GM21423 (cell line): Measurements from ENCODE around the gene PSORS1C2.

Source experiments
- ATAC-seq: cut with Tn5 transposase; IDR thresholded peaks from one replicate; pipeline ENCODE4 v1.9.1; 2021; ENCODE audit warnings: mild to moderate bottlenecking, moderate library complexity; ENCODE audit not compliant: unreplicated experiment

The PSORS1C2 gene

DNA sequence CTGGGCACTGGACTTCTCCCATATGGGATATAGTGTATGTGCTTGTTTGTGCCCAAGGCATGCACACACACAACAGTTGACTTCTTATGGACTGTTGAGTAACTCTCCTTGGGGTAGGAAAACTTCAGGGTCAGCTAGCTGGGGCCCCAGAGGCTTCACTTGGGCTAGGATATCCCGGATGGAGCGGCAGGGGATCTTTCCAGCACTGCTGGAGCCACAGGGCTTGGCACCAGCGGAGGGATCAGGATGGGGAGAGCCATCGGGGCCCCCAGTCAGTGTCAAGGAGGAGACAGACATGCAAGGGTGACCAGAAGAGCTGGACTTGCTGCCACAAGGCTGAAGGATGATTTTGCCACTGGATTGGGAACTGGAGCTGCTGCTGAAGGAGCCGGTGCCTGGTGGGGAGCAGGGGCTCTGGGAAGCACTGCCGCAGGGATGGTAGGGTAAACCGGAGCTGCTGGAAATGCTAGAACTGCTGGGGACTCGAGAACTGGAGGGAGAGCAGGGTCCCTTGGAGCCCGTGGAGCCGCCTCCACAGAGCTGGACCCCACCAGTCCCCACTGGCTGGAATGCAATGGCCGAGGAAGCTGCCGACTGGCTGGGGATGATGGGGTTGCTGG is 22.8 kb downstream of the PSORS1C2 start:
- no peak for ATAC-seq

GRCh38 chr6:31114970-31115849 is 23.7 kb downstream of the PSORS1C2 start:
- no peak for ATAC-seq

GRCh38 chr6:31114541-31114878 is 24.4 kb downstream of the PSORS1C2 start, which contains the start of gene PSORS1C1:
Gene PSORS1C1 (plus strand): TSS chr6:31114800. CDS start chr6:31129633, 14,833 bp downstream.
- no peak for ATAC-seq

GRCh38 chr6:31113861-31114540 is 24.9 kb downstream of the PSORS1C2 start:
- ATAC-seq, result no peak

DNA sequence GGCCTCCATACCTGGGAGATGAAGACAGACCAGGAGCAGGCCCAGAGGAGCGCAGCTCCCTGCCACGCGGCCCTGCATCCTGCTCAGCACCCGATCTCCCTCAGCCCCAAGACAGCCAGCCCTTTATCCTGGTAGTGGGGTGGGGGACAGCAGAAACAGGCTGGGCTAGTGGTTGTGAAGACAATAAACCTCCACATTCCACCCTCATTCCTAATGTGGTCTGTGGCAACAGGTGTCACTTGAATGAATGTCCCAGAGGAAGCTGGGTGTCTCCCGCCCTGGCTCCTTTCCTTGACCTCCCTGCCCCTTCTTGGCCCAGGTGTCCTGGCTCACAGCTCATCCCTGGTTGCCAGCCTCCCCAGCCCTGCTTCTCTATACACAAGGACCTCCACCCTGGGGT is 26.4 kb downstream of the PSORS1C2 start, which contains the start of gene C6orf15:
TSS of gene C6orf15 (minus strand) at position 98 of the 400 bp plus-strand sequence. CDS start at position 78, 20 bp downstream.
- no peak for ATAC-seq

GRCh38 chr6:31111712-31112111 is 27.2 kb downstream of the PSORS1C2 start:
- ATAC-seq, result no peak

DNA sequence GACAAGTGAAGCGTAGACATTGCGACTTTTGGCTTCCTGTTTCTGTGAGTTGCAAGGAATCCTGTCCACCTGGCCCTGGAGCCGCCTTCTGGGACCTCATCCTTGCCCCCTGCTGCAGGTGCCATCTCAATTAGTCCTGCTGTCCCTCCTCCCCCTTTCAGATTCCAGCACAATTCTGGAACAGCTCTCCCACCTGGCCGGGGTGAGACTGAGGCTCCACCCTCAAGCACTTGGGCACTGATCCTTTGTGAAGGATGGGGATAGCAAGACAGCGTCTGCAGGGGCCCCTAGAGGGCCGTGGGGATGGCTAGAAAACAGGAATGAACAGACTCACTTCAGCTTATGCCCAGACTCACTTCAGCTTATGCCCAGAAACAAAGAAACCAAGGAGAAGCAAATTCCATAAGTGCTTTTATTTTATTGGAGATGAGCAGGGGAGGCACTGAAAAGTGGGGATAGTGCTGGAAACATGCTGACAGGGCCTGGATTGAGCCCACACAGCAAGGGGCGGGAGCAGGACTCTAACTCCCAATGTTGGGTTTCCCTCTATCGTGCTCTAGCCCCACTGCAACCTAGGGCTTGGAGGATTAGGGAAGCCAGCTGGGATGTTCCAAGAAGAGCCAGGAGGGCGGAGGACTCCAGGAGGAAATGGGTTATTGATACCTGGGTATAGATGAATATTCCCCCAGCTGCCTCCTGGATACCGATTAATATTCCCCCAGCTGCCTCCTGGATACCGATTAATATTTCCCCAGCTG is 27.9 kb downstream of the PSORS1C2 start:
- ATAC-seq, result no peak

- ATAC-seq, result no peak
Measured at GRCh38 chr6:31107052-31107451, 31.8 kb downstream of the PSORS1C2 start.

DNA sequence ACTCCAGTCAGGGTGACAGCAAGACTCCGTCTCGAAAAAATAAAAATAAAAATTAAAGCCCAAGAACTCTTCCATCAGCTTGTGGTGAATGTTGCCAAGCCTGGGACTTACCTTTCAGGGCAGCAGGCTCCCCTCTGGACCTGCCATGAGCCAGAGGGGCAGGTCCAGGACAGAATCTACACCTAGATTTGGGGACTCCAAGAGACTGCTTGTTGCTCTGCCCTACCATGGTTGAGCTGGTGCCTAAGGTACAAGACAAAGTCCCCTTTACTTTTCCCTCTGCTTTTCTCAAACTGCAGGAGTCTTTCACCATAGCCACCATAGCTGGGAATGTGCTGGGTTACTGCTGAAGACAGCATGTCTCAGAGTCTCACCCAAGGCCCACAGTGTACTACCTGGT is 35.7 kb downstream of the PSORS1C2 start:
- no peak for ATAC-seq

- ATAC-seq, result no peak
Measured at GRCh38 chr6:31098449-31098938, 40.4 kb downstream of the PSORS1C2 start.

GRCh38 chr6:31096656-31097055 is 42.2 kb downstream of the PSORS1C2 start:
- no peak for ATAC-seq

DNA sequence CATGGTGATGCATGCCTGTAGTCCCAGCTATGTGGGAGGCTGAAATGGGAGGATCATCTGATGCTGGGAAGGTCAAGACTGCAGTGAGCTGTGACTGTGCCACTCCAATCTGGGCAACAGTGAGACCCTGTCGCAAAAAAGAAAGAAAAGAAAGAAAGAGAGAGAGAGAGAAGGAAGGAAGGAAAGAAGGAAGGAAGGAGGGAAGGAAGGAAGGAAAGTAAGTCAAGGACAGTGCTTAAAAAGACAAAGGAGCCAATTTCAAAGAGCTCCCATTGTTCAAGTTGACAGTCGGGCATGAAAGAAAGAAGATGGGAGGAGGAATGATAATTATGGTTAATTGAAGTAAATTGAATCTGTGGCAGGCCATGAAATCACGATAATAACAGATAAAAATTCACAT is 42.7 kb downstream of the PSORS1C2 start:
- no peak for ATAC-seq

- no peak for ATAC-seq
Measured at GRCh38 chr6:31094389-31094881, 44.4 kb downstream of the PSORS1C2 start.

GRCh38 chr6:31092769-31093505 is 45.9 kb downstream of the PSORS1C2 start:
- ATAC-seq, result no peak

DNA sequence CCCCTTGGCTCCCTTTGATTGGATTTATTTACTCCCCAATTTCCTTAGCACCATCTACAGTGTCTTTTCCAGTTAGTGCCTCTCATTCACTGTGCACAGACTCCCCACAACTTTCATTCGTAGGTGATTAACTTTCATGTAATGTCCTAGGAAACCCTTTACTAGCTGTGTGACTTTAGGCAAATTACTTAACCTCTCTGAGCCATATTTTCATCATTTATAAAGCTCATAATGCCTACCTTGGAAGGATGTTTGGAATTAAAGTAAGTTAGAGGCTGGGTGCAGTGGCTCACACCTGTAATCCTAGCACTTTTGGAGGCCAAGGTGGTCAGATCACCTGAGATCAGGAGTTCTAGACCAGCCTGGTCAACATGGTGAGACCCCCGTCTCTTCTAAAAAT is 46.6 kb downstream of the PSORS1C2 start:
- no peak for ATAC-seq

DNA sequence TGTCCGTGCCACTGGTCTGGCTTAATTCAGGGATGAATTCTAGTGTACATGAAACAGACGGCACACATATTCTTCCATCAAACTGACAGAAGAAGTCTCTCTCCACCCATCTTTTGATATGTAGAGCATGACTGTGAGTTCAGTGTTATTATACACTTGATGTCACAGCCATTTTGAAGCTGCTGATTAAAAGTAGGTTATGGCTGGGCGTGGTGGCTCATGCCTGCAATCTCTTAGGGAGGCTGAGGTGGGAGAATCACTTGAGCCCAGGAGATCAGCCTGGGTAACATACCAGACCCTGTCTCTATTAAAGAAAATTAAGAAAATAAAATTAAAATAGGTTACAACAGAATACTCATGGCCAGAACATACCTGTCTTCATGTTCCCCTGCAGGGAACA is 47.2 kb downstream of the PSORS1C2 start:
- no peak for ATAC-seq

DNA sequence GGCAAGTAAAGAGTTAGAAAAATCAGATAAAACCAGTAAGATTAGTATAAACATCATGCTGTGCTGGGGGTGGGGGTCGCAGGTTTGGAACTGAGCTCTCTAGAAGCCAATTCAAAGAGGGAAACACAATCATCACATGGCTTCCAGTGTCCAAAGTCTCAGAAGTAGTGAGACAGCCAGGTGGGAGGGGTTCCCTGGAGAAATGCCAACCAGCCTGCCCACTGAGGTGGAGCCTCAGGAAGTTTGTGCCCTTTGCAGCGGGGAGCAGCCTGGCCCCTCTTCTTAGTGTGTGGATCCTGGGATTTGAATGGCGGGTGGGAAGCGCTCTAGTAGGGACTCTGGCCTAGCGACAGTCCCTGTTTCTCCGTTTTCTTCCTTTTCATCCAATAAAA is 47.9 kb downstream of the PSORS1C2 start:
- no peak for ATAC-seq

GRCh38 chr6:31090275-31090972 is 48.4 kb downstream of the PSORS1C2 start:
- ATAC-seq, result no peak
